HG02885 (cell line): ENCODE data around the gene TP53BP2.

Source experiments
- ATAC-seq: cut with Tn5 transposase; IDR thresholded peaks from one replicate; pipeline ENCODE4 v1.9.1; 2021; ENCODE audit warnings: mild to moderate bottlenecking; ENCODE audit not compliant: unreplicated experiment, poor library complexity

The TP53BP2 gene

DNA sequence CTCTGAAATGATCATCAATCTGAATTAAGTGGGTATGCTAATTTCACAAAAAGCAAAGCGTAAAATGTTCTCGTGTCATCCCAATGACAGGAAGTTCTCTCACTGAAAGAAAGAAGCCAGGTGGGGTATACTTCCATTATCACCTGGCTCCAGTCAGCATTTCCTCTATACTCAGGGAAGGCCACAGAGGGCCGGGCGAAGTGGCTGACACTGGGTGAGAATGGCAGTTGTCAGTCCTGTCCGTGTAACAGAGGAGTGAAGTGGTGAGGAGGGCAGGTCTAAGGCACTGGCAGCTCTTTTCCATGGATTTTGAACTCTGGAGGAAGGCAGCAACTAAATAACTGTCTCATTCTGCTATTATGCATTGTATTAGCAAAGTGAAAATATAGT is 73.0 kb downstream of the TP53BP2 start:
- ATAC-seq: no peak

- ATAC-seq: peak; percentile 71
Measured at GRCh38 chr1:223771814-223772770, 73.7 kb downstream of the TP53BP2 start.

- ATAC-seq: peak; percentile 69
Measured at GRCh38 chr1:223771469-223771813, 74.3 kb downstream of the TP53BP2 start.

- no peak for ATAC-seq
Measured at GRCh38 chr1:223770621-223771315, 75.0 kb downstream of the TP53BP2 start.

DNA sequence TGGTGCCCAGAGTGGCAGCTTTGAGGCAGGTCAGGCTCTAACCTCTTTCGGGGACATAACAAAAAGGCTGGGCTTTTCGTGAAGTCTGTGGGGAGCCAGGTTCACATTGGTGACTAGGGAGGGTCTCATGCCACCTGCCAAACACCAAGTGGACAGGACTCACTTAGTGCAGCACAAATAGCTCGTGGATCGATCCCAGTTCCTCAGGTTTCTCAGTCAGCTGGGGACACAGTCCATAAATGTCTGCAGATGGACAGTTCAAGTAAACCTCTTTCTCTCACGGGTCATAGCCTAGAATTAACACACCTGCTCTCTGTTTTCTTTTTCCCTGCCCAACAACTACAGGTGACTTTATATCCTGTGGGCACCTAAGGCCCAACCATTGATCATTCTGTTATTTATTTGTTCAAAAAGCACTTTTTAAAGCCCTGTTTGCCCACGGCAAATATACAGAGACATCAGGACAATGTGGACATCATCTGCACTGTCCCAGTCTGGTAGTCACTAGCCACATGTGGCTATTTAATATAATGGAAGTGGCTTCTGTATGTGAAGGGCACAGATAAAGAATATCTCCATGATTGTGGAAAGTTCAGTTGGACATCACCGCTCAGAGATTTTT is 79.9 kb downstream of the TP53BP2 start:
- no peak for ATAC-seq

DNA sequence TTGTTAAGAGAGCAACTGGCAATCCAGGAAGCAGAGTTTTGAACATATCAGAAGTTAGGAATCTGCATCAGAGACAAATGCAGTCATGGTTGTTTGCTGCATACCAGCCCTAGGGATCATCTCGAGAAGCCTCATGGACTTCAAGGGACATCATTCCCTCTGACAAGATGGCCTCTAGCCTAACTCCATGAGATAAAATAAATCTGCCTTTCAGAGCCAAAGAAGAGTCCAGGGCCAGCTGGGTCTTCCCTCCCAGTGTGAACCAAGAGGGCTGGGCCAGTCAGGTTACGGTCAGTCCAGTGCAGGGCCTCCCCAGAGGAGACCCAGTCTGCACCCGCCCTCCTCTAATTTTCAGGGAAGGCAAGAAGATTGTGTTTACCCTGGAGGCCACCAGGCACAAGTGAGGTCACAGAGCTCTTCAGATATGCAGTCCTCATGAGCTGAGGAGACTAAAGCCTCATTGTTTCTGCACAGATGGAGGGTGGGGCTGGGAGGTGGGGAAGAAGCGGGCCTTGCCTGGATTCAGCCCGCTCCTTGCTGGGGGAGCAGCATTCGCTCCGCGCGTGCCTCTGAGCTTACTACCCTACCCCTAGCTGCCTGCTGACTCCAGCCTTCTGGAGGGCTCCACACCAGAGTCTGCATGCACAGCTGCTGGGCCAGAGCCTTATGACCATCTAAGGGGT is 80.6 kb downstream of the TP53BP2 start:
- ATAC-seq: no peak

DNA sequence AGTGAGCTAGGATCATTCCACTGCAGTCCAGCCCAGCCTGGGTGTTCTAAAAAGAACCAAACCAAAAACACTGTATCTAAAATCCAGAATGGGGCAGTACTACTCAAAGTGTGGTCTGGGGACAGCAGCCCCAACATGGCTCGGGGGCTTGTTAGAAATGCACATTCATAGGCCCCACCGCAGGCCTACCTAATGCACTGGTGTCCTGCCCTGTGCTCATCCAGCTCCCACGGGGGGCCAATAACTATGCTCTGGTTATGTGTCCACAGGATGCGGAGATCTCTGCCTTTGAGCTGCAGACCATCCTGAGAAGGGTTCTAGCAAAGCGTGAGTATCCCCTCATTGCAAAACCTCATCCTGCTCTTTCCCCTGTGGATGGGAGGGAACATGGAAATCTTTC is 81.9 kb downstream of the TP53BP2 start:
- ATAC-seq: no peak

DNA sequence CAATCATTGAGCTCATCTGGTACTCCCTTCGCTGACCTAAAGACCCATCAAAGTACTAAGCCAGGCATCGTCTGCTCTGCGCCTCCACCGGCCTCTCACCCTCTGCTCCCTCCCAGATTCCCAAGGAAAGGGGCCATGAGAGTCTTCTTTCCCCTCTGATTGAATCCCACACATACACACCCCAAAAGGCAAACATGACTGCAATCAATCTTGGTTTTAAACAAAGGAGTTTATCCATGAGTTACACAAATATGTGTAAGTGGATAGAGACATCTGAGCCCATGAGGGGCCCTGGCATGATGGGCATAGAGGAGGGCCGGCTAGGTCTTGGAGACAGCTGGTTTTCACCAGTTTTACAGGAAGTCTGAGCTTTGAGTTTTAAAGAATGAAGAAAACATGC is 82.5 kb downstream of the TP53BP2 start:
- ATAC-seq: no peak

DNA sequence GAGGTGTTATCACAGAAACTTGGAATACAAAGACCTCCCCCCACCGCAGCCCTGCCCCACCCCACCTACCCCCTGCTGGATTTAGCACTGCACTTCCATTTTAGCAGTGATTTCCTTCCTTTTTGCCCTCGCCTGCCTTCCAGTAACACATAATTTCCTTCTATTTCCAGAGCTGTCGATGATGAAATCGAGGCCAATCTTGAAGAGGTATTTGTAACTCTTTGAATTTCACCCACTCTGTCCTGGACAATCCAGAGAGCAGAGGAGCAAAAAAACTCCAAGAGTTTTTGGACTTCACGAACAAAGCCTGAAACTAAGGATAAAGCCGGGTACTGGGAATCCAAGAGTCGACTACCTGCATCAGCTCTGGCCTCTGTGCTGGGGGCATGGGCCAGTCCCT is 84.3 kb downstream of the TP53BP2 start:
- no peak for ATAC-seq

DNA sequence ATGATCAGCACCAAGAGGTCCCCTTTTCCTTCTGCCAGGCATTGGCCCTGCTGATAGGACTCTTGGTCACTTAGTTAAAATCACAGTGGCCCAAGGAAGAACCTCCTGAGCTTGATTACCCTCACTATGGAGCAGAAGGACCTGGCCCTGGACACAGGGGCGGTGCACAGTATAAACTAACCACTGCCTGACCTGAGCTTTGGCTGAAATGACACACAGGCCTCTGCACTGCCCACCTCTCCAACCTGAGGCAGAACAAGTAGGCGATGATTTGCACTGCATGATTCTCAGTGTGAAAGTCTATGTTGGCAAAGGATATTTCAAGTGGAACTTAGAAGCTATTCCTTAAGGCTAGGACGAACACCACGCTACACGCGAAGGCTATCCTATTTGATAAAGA is 84.9 kb downstream of the TP53BP2 start:
- ATAC-seq: no peak

DNA sequence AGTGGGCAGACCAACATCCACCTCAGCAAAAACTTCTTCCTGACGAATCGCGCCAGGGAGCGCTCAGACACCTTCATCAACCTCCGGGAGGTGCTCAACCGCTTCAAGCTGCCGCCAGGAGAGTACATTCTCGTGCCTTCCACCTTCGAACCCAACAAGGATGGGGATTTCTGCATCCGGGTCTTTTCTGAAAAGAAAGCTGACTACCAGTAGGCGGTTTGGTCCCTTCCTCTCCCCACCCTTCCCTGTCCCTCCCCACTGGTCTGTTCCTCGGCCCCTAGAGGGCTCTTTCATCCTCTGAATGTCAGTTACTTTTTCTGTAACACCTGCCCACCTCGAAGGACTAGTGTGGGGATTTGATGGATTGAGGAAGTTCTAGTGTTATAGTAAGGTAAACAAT is 86.5 kb downstream of the TP53BP2 start:
- no peak for ATAC-seq

DNA sequence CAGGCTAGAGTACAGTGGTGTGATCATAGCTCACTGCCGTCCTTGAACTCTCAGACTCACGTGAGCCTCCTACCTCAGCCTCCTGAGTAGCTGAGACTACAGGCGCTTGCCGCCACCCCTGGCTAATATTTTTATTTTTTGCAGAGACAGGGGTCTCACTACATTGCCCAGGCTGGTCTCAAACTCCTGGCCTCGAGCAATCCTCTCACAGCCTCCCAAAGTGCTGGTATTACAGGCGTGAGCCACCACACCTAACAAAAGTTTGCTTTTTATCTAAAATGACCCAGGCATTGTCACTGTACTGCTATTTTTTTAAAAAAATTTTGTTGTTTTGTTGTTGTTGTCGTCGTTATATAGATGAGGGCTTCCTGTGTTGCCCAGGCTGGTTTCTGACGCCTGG is 87.0 kb downstream of the TP53BP2 start:
- no peak for ATAC-seq

DNA sequence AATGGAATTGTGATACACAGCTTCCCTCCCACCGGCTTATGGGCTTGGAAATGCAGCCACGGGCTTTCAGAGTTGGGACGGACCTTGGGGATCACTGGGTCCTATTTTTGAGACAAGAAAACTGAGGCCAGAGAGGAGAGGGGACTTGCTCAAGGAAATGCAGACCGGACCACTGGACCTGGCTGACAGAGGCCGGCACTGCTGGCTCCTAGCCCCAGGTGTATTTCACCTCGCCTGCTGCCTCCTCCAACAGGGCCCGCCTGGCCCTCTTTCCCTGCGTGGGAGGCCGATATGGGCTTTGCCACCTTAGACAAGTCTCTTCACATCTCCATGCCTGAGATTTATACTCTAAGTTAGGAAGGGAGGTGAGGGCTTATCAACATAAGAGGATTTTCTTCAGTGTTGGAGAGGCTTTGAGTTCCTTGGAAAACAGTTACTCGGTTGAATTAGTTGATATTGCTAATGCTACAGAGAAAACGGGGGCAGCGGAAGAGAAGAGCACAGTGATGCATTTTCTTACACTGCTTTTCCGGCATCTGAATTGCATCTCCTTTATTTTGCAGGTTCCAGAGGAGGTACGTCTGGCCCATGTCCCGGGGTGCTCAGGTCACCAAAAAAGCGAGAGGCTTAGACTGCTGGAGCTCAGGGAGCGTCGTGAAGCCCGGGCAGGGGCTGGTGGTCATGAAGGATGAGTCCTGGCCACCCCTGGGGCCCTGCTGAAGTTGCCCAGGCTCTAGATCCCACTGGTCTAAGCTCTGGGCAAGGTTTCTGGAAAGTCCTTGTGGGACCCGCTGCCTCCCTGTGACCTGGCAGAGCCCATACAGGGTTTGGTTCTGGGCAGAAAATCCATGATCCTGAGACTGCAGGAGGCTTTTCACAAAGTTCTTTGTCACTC is 88.7 kb downstream of the TP53BP2 start:
- no peak for ATAC-seq

- ATAC-seq: no peak
Measured at GRCh38 chr1:223755992-223756775, 89.6 kb downstream of the TP53BP2 start.

DNA sequence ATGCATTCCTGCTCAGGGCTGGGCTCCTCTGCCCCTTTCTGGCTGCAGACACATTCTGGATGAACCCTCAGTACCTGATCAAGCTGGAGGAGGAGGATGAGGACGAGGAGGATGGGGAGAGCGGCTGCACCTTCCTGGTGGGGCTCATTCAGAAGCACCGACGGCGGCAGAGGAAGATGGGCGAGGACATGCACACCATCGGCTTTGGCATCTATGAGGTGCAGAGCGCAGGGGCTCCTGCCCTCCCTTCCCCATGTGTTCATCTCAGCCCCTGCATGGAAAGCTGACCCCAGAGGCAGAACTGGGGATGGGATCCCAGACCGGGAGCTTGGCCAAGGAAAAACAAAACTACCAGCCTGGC is 90.3 kb downstream of the TP53BP2 start:
- no peak for ATAC-seq

DNA sequence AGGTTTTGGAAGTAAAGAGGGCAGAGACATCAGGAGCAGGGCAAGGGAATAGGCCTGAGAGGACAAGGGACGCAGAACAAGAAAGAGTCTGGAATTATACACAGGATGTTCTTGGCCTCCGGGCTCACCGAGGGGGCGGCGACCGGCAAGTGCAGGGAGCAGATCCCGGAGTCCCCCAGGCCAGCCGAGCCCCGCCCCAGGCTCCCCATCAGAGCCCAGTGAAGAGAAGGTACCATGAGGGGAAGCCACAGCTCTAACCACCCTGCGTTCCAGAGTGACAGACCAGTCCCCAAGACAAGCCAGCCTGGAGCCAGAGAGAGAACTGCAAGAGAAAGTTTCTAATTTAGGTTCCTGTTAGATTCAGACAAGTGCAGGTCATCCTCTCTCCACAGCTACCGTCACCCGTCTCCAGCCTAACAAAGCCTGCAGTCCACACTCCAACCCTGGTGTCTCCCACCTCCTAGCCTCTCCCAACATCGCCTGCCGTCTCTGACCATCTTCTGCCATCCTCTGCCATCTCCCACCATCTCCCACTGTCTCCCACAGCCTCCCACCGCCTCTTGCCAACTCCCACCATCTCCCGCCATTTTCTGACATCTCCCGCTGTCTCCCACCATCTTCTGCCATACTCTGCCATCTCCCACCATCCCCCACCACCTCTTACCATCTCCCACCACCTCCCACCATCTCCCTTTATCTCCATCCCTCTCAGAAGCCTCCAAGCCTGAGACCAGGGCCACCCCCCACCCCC is 90.9 kb downstream of the TP53BP2 start:
- ATAC-seq: no peak

DNA sequence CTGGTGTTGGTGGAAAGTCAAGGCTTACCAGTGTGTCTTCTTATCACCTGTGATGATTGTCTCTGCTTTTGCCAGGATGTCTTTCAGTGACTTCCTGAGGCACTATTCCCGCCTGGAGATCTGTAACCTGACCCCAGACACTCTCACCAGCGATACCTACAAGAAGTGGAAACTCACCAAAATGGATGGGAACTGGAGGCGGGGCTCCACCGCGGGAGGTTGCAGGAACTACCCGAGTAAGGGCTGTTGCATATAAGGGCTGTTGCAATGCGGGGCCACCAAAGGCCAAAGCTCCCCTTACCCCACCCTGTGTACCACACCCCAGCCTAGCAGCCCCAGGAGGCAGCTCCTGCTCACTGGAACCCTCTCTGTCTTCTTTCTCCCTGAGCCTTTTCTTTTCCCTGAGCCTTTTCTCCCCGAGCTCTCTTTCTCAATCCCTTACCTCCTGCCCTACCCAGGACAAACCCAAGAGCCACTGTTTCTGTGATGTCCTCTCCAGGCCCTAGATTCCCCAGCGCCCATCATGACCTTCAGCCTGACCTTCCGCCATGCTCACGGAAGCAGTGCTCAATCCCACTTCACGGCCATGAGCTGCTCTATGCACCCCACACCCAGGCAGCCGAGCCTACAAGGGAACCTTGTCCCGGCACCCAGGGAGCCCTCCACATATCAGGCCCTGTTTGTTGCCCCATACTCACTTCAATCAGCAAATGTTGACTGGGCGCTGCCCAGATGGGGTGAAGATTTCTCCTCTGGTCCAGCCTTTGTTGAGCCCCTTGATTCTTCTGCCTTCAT is 92.8 kb downstream of the TP53BP2 start:
- ATAC-seq: no peak

DNA sequence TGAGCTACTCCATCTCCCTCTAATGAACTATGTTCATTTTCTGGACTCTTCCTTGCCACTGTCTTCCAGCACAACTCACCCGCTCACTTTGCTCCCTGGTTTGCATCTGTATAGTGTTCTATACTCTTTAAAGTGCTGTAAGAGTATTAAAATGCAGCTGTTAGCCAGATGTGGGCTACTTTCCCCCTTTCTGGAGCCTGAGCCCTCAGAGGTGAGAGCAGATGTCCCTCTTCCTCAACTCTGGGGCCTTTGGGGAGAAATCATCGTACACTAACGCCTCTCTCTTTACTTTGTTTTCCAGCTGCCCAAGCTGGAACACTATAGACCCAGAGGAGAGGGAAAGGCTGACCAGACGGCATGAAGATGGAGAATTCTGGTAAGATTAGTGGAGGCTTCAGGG is 94.1 kb downstream of the TP53BP2 start:
- no peak for ATAC-seq
